ENCODE measurements around the gene KLRG1. TPM values are rescaled to one million over a fixed set of nuclear protein-coding genes. Genes with fewer than 3 reads are reported as not detected.

Gene KLRG1
- polyA plus RNA-seq, 1 donor, result 2.4 TPM

- WGBS (ENCODE audit: insufficient coverage, low lambda C conversion rate), result no CpG with 5 or more reads among the region's 1 CpG
- DNase-seq, result no peak
- Histone ChIP-seq H3K4me3 (ENCODE audit: low read length) (no peak overlapping the region), H3K27ac (ENCODE audit: low read length) (no peak overlapping the region), H3K36me3 (ENCODE audit: control insufficient read depth, insufficient read depth, low read length) (no peaks in the 10 kb centered on the region), H3K4me1 (ENCODE audit: control insufficient read depth, insufficient read depth, low read length) (no peaks in the 10 kb centered on the region), H3K9me3 (ENCODE audit: control insufficient read depth, low read depth, low read length) (peaks cover 4% of the 10 kb centered on the region), H3K27me3 (ENCODE audit: control insufficient read depth, insufficient read depth, low read length) (no peaks in the 10 kb centered on the region)
These were observed 4.1 kb upstream of the KLRG1 start for GRCh38 chr12:8985213-8985754.

- no peaks in the 10 kb centered on the region for H3K36me3 ChIP-seq (ENCODE audit: control insufficient read depth, insufficient read depth, low read length)
- no peaks in the 10 kb centered on the region for H3K9me3 ChIP-seq (ENCODE audit: control insufficient read depth, low read depth, low read length)
- H3K27ac ChIP-seq (ENCODE audit: low read length), result no peak overlapping the region
- no peak overlapping the region for H3K4me3 ChIP-seq (ENCODE audit: low read length)
- H3K27me3 ChIP-seq (ENCODE audit: control insufficient read depth, insufficient read depth, low read length), result no peaks in the 10 kb centered on the region
- no peaks in the 10 kb centered on the region for H3K4me1 ChIP-seq (ENCODE audit: control insufficient read depth, insufficient read depth, low read length)
- no peak for DNase-seq
These were observed 2.2 kb upstream of the KLRG1 start for GRCh38 chr12:8987163-8987562.

- Histone ChIP-seq H3K4me1 (ENCODE audit: control insufficient read depth, insufficient read depth, low read length) (no peaks in the 10 kb centered on the region), H3K4me3 (ENCODE audit: low read length) (no peak overlapping the region), H3K27ac (ENCODE audit: low read length) (no peak overlapping the region), H3K27me3 (ENCODE audit: control insufficient read depth, insufficient read depth, low read length) (no peaks in the 10 kb centered on the region), H3K9me3 (ENCODE audit: control insufficient read depth, low read depth, low read length) (no peaks in the 10 kb centered on the region), H3K36me3 (ENCODE audit: control insufficient read depth, insufficient read depth, low read length) (no peaks in the 10 kb centered on the region)
- no peak for DNase-seq
- no CpG with 5 or more reads among the region's 1 CpG for WGBS (ENCODE audit: insufficient coverage, low lambda C conversion rate)
These were observed 1.7 kb upstream of the KLRG1 start for GRCh38 chr12:8987685-8988084.

GRCh38 chr12:8991371-8992345, 2.3 kb downstream of the KLRG1 start:
- Histone ChIP-seq H3K27ac (ENCODE audit: low read length) (no peak overlapping the region), H3K36me3 (ENCODE audit: control insufficient read depth, insufficient read depth, low read length) (no peaks in the 10 kb centered on the region), H3K4me3 (ENCODE audit: low read length) (no peak overlapping the region), H3K9me3 (ENCODE audit: control insufficient read depth, low read depth, low read length) (no peaks in the 10 kb centered on the region), H3K4me1 (ENCODE audit: control insufficient read depth, insufficient read depth, low read length) (no peaks in the 10 kb centered on the region), H3K27me3 (ENCODE audit: control insufficient read depth, insufficient read depth, low read length) (no peaks in the 10 kb centered on the region)
- no peak for DNase-seq
- 54% methylated on average over 3 of the region's 6 CpGs for WGBS (ENCODE audit: insufficient coverage, low lambda C conversion rate)

GRCh38 chr12:8993827-8994226, 4.5 kb downstream of the KLRG1 start:
- WGBS (ENCODE audit: insufficient coverage, low lambda C conversion rate), result 73% methylated on average over 2 of the region's 3 CpGs
- H3K36me3 ChIP-seq (ENCODE audit: control insufficient read depth, insufficient read depth, low read length), result no peaks in the 10 kb centered on the region
- no peak overlapping the region for H3K4me3 ChIP-seq (ENCODE audit: low read length)
- H3K9me3 ChIP-seq (ENCODE audit: control insufficient read depth, low read depth, low read length), result no peaks in the 10 kb centered on the region
- no peak overlapping the region for H3K27ac ChIP-seq (ENCODE audit: low read length)
- DNase-seq, result no peak
- no peaks in the 10 kb centered on the region for H3K27me3 ChIP-seq (ENCODE audit: control insufficient read depth, insufficient read depth, low read length)
- H3K4me1 ChIP-seq (ENCODE audit: control insufficient read depth, insufficient read depth, low read length), result no peaks in the 10 kb centered on the region

DNA sequence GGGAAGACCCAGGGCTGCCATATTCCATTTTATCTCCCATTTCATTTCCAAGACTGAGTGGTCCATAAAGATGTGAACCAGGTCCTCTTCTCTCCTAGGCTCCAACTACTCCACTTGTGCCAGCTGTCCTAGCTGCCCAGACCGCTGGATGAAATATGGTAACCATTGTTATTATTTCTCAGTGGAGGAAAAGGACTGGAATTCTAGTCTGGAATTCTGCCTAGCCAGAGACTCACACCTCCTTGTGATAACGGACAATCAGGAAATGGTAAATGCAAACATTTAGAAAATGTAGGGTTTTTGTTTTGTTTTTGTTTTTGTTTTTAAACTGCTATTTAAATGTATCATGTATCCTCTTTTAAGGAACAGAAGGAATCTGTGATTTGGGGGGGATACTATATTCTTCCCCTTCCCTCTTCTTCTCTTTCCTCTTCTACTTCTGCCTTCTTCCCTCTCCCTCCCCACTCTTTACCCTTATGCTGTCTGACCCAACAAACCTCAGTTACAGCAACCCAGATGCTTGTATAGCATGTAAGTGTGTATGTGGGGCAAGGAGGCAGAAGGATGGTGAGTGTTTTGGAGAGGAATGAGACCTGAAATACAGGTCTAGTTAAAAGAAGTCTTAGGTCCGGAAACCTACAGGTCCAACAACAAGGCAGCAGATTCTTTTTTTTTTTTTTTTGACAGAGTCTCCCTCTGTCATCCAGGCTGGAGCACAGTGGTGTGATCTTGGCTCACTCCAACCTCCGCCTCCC, 5.9 kb downstream of the KLRG1 start:
- Histone ChIP-seq H3K4me1 (ENCODE audit: control insufficient read depth, insufficient read depth, low read length) (no peaks in the 10 kb centered on the region), H3K27ac (ENCODE audit: low read length) (no peak overlapping the region), H3K4me3 (ENCODE audit: low read length) (no peak overlapping the region), H3K9me3 (ENCODE audit: control insufficient read depth, low read depth, low read length) (no peaks in the 10 kb centered on the region), H3K36me3 (ENCODE audit: control insufficient read depth, insufficient read depth, low read length) (no peaks in the 10 kb centered on the region), H3K27me3 (ENCODE audit: control insufficient read depth, insufficient read depth, low read length) (no peaks in the 10 kb centered on the region)
- no peak for DNase-seq
- WGBS (ENCODE audit: insufficient coverage, low lambda C conversion rate), result 100% methylated on average over 1 of the region's 4 CpGs

GRCh38 chr12:8996682-8997405, 7.5 kb downstream of the KLRG1 start:
- WGBS (ENCODE audit: insufficient coverage, low lambda C conversion rate), result 90% methylated on average over 2 of the region's 5 CpGs
- no peaks in the 10 kb centered on the region for H3K4me1 ChIP-seq (ENCODE audit: control insufficient read depth, insufficient read depth, low read length)
- H3K27me3 ChIP-seq (ENCODE audit: control insufficient read depth, insufficient read depth, low read length), result no peaks in the 10 kb centered on the region
- no peaks in the 10 kb centered on the region for H3K9me3 ChIP-seq (ENCODE audit: control insufficient read depth, low read depth, low read length)
- peak overlapping the region; percentile 27 for H3K27ac ChIP-seq (ENCODE audit: low read length)
- H3K36me3 ChIP-seq (ENCODE audit: control insufficient read depth, insufficient read depth, low read length), result no peaks in the 10 kb centered on the region
- H3K4me3 ChIP-seq (ENCODE audit: low read length), result no peak overlapping the region
- peak; percentile 62 to 78 for DNase-seq

DNA sequence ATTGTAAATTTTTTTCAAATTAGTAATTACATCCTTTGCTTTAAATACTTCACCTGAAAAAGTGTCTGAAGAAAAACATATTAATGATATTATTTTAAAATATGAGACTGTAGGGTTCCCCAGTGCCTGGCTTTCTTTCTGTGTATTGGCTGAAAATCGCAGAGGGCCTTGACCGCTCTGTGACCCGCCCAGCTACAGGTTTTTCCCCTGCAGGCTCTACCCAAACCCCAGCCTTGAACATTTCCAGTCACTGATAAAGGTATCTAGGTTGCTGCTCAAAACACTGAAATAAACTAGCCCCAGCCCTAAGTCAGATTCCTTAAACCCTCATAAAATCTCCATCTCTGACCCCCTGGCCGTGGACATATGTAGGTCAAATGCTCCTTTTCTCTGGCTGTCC, 11.9 kb downstream of the KLRG1 start:
- 40% methylated on average over 1 of the region's 4 CpGs for WGBS (ENCODE audit: insufficient coverage, low lambda C conversion rate)
- no peak overlapping the region for H3K27ac ChIP-seq (ENCODE audit: low read length)
- H3K4me3 ChIP-seq (ENCODE audit: low read length), result no peak overlapping the region
- H3K4me1 ChIP-seq (ENCODE audit: control insufficient read depth, insufficient read depth, low read length), result no peaks in the 10 kb centered on the region
- no peaks in the 10 kb centered on the region for H3K9me3 ChIP-seq (ENCODE audit: control insufficient read depth, low read depth, low read length)
- no peaks in the 10 kb centered on the region for H3K27me3 ChIP-seq (ENCODE audit: control insufficient read depth, insufficient read depth, low read length)
- no peak for DNase-seq
- no peaks in the 10 kb centered on the region for H3K36me3 ChIP-seq (ENCODE audit: control insufficient read depth, insufficient read depth, low read length)

- no peak for DNase-seq
- Histone ChIP-seq H3K36me3 (ENCODE audit: control insufficient read depth, insufficient read depth, low read length) (no peaks in the 10 kb centered on the region), H3K9me3 (ENCODE audit: control insufficient read depth, low read depth, low read length) (no peaks in the 10 kb centered on the region), H3K4me1 (ENCODE audit: control insufficient read depth, insufficient read depth, low read length) (no peaks in the 10 kb centered on the region), H3K27ac (ENCODE audit: low read length) (no peak overlapping the region), H3K27me3 (ENCODE audit: control insufficient read depth, insufficient read depth, low read length) (no peaks in the 10 kb centered on the region), H3K4me3 (ENCODE audit: low read length) (no peak overlapping the region)
These were observed 13.0 kb downstream of the KLRG1 start for GRCh38 chr12:9002335-9002734.

- Histone ChIP-seq H3K27ac (ENCODE audit: low read length) (no peak overlapping the region), H3K4me3 (ENCODE audit: low read length) (no peak overlapping the region), H3K27me3 (ENCODE audit: control insufficient read depth, insufficient read depth, low read length) (no peaks in the 10 kb centered on the region), H3K36me3 (ENCODE audit: control insufficient read depth, insufficient read depth, low read length) (no peaks in the 10 kb centered on the region), H3K9me3 (ENCODE audit: control insufficient read depth, low read depth, low read length) (no peaks in the 10 kb centered on the region), H3K4me1 (ENCODE audit: control insufficient read depth, insufficient read depth, low read length) (no peaks in the 10 kb centered on the region)
- no CpG with 5 or more reads among the region's 2 CpGs for WGBS (ENCODE audit: insufficient coverage, low lambda C conversion rate)
- no peak for DNase-seq
These were observed 33.2 kb downstream of the KLRG1 start for GRCh38 chr12:9022592-9022991.

All from large intestine (tissue), 3 donors.